Caco-2 (cell line): ENCODE data around the gene KCNG1. TPM values are rescaled to one million over a fixed set of nuclear protein-coding genes. Genes with fewer than 3 reads are reported as not detected.

Experiments
- BruUV-seq: library from RNA; stranded (reverse); fragments of 400-500 nt; replicated peaks from 2 replicates; lab custom pipeline; 2021; lab: Mats Ljungman, UMichigan
- CTCF ChIA-PET: fragments of 300-600 bp; sonication (Branson Sonifier 250); formaldehyde crosslinking; loops from one replicate; lab custom pipeline; 2022; ENCODE audit warnings: antibody characterized with exemption; lab: Charles Lee
- POLR2A ChIA-PET: fragments of 300-600 bp; sonication (Branson Sonifier 250); formaldehyde crosslinking; loops from one replicate; lab custom pipeline; 2022; ENCODE audit warnings: antibody characterized with exemption; lab: Charles Lee
- DNase-seq, 2 experiments: peaks; one replicate each; pipeline versions ENCODE4 v3.0.0 to v3.0.0-alpha.2; 2020 to 2022
- H3K27me3 ChIP-seq: replicated peaks from 2 replicates; pipeline ENCODE4 v1.6.0; 2011; ENCODE audit warnings: low read length; ENCODE audit not compliant: control insufficient read depth, insufficient read depth
- H3K36me3 ChIP-seq: 2 replicates; pipeline ENCODE4 v1.5.1; 2011; ENCODE audit warnings: low read length; ENCODE audit not compliant: control insufficient read depth, insufficient read depth
- H3K4me1 ChIP-seq: fragments of 250-450 bp; sonication (Bioruptor Pico); 2 replicates; pipeline ENCODE4 v1.5.1; 2020; ENCODE audit warnings: mild to moderate bottlenecking
- H3K4me3 ChIP-seq: 2 replicates; pipeline ENCODE4 v1.5.1; 2011; ENCODE audit warnings: low read depth, mild to moderate bottlenecking, control low read depth, low read length
- H3K9me3 ChIP-seq: fragments of 250-450 bp; sonication (Bioruptor Pico); 2 replicates; pipeline ENCODE4 v1.5.1; 2020; ENCODE audit warnings: mild to moderate bottlenecking, moderate library complexity
- H3K27ac Mint-ChIP-seq: one replicate; pipeline ENCODE4 v1.8.0; 2022; ENCODE audit warnings: mixed read lengths; ENCODE audit not compliant: unreplicated experiment
- H3K27me3 Mint-ChIP-seq: one replicate; pipeline ENCODE4 v1.8.0; 2022; ENCODE audit warnings: mixed read lengths; ENCODE audit not compliant: insufficient read depth, unreplicated experiment
- H3K36me3 Mint-ChIP-seq: one replicate; pipeline ENCODE4 v1.8.0; 2022; ENCODE audit warnings: mild to moderate bottlenecking, mixed read lengths; ENCODE audit not compliant: insufficient read depth, unreplicated experiment
- H3K4me1 Mint-ChIP-seq: one replicate; pipeline ENCODE4 v1.8.0; 2022; ENCODE audit warnings: low read depth, mixed read lengths; ENCODE audit not compliant: unreplicated experiment
- H3K4me3 Mint-ChIP-seq: one replicate; pipeline ENCODE4 v1.8.0; 2022; ENCODE audit warnings: mild to moderate bottlenecking, moderate library complexity, mixed read lengths; ENCODE audit not compliant: unreplicated experiment
- H3K9me3 Mint-ChIP-seq: one replicate; pipeline ENCODE4 v1.8.0; 2022; ENCODE audit warnings: mixed read lengths; ENCODE audit not compliant: unreplicated experiment
- intact Hi-C: fragments of 100-400 bp; cut with micrococcal nuclease; formaldehyde crosslinking; loops from one replicate; pipeline ENCODE4 v1.10.0; 2022; ENCODE audit not compliant: unreplicated experiment
- total RNA-seq: library from RNA; stranded (reverse); gene quantifications from 2 replicates; pipeline ENCODE4 v1.2.3, GENCODE V29; 2022
- TF ChIP-seq, protein P1 (sequence below), 2 experiments: fragments of 200-600 bp in 1 of 2; IDR thresholded peaks; 1 replicate in 1 of 2; 2 replicates in 1 of 2; pipeline versions ENCODE4 v1.5.1 to v1.8.0; 2011 to 2022; ENCODE audit warnings: antibody characterized with exemption in 1 of 2, control low read depth in 1 of 2, inconsistent platforms in 1 of 2, low read depth in 1 of 2, low read length in 1 of 2, mild to moderate bottlenecking in 1 of 2, moderate library complexity in 1 of 2; ENCODE audit not compliant: insufficient read depth in 1 of 2, severe bottlenecking in 1 of 2, unreplicated experiment in 1 of 2

The KCNG1 gene
- total RNA-seq, 1 experiment from 2014 or later, result 1.5 TPM

GRCh38 chr20:51043811-51044210 is 20.9 kb upstream of the KCNG1 start:
- no TSS peak for BruUV-seq
- Histone ChIP-seq H3K36me3 (no peaks in the 10 kb centered on the region), H3K9me3 (0 out of 2 replicates have a peak, but pooled peaks cover 3% of the 10 kb centered on the region), H3K4me1 (no peaks in the 10 kb centered on the region), H3K4me3 (no peak overlapping the region), H3K27me3 (peaks cover 4% of the 10 kb centered on the region; the same call in 1 of the 2 replicates)
- ChIA-PET CTCF (interaction anchor here (0.6 to 1.8 kb wide), 3 partner anchors 29 to 596 kb away, joined by 5 to 6 read pairs (median 5); no protein-coding TSS in a partner anchor), POLR2A (no interaction called here)
- Mint-ChIP-seq H3K27me3 (no peaks in the 10 kb centered on the region), H3K36me3 (no peaks in the 10 kb centered on the region), H3K9me3 (peaks cover 11% of the 10 kb centered on the region), H3K4me3 (no peak overlapping the region), H3K4me1 (no peaks in the 10 kb centered on the region), H3K27ac (no peak overlapping the region)
- intact Hi-C loops, result no loop called here
- no peak for DNase-seq
- TF ChIP-seq, protein P1, sequence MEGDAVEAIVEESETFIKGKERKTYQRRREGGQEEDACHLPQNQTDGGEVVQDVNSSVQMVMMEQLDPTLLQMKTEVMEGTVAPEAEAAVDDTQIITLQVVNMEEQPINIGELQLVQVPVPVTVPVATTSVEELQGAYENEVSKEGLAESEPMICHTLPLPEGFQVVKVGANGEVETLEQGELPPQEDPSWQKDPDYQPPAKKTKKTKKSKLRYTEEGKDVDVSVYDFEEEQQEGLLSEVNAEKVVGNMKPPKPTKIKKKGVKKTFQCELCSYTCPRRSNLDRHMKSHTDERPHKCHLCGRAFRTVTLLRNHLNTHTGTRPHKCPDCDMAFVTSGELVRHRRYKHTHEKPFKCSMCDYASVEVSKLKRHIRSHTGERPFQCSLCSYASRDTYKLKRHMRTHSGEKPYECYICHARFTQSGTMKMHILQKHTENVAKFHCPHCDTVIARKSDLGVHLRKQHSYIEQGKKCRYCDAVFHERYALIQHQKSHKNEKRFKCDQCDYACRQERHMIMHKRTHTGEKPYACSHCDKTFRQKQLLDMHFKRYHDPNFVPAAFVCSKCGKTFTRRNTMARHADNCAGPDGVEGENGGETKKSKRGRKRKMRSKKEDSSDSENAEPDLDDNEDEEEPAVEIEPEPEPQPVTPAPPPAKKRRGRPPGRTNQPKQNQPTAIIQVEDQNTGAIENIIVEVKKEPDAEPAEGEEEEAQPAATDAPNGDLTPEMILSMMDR (IDR thresholded peaks at IDR 0.05; ENCODE audit: insufficient read depth in 1 of 2, low read depth in 1 of 2, low read length in 1 of 2, severe bottlenecking in 1 of 2, unreplicated experiment in 1 of 2), result no peak

- intact Hi-C loops, result no loop called here
- H3K36me3 Mint-ChIP-seq, result no peaks in the 10 kb centered on the region
- ChIA-PET CTCF (interaction anchor here (0.6 to 1.8 kb wide), 11 partner anchors 8 to 283 kb away, joined by 3 to 7 read pairs (median 5); no protein-coding TSS in a partner anchor), POLR2A (no interaction called here)
- Histone ChIP-seq H3K9me3 (0 out of 2 replicates have a peak, but pooled peaks cover 3% of the 10 kb centered on the region), H3K36me3 (no peaks in the 10 kb centered on the region), H3K4me1 (no peaks in the 10 kb centered on the region), H3K4me3 (no peak overlapping the region), H3K27me3 (peaks cover 4% of the 10 kb centered on the region; the same call in 1 of the 2 replicates)
- H3K27me3 Mint-ChIP-seq, result no peaks in the 10 kb centered on the region
- peaks cover 11% of the 10 kb centered on the region for H3K9me3 Mint-ChIP-seq
- no TSS peak for BruUV-seq
- no peaks in the 10 kb centered on the region for H3K4me1 Mint-ChIP-seq
- TF ChIP-seq, protein P1 (IDR thresholded peaks at IDR 0.05; ENCODE audit: insufficient read depth in 1 of 2, low read depth in 1 of 2, low read length in 1 of 2, severe bottlenecking in 1 of 2, unreplicated experiment in 1 of 2), result peak; percentile 59 to 88
- no peak overlapping the region for H3K27ac Mint-ChIP-seq
- peak; percentile 68 to 70 for DNase-seq
- H3K4me3 Mint-ChIP-seq, result no peak overlapping the region
Measured at GRCh38 chr20:51042657-51043247, 19.8 kb upstream of the KCNG1 start.

DNA sequence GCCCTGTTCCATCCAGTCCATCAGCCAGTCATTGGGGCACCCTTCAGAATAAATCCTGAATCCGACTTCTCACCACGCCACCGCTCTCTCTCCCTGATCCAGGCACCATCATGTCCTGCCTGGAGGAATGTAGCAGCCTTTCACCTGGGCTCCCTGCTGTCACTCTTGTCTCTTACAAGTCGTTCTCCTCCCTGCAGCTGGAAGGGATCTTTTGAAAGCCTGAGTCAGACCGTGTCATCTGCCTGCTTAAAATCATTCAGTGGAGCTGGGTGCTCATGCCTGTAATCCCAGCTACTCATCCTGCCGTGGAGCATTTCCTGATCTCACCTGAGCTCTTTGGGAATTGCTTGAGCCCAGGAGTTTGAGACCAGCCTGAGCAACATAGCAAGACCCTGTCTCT is 19.2 kb upstream of the KCNG1 start:
- Histone ChIP-seq H3K36me3 (no peaks in the 10 kb centered on the region), H3K4me3 (no peak overlapping the region), H3K9me3 (0 out of 2 replicates have a peak, but pooled peaks cover 3% of the 10 kb centered on the region), H3K4me1 (no peaks in the 10 kb centered on the region), H3K27me3 (peaks cover 4% of the 10 kb centered on the region; the same call in 1 of the 2 replicates)
- DNase-seq, result peak in 1 of 2 experiments; percentile 39
- intact Hi-C loops, result no loop called here
- H3K36me3 Mint-ChIP-seq, result no peaks in the 10 kb centered on the region
- no peak overlapping the region for H3K4me3 Mint-ChIP-seq
- H3K4me1 Mint-ChIP-seq, result no peaks in the 10 kb centered on the region
- no TSS peak for BruUV-seq
- H3K27ac Mint-ChIP-seq, result no peak overlapping the region
- peaks cover 11% of the 10 kb centered on the region for H3K9me3 Mint-ChIP-seq
- CTCF ChIA-PET, result interaction anchor here (0.6 to 1.3 kb wide), 8 partner anchors 9 to 284 kb away, joined by 3 to 7 read pairs (median 4); no protein-coding TSS in a partner anchor
- POLR2A ChIA-PET, result no interaction called here
- TF ChIP-seq, protein P1 (IDR thresholded peaks at IDR 0.05; ENCODE audit: insufficient read depth in 1 of 2, low read depth in 1 of 2, low read length in 1 of 2, severe bottlenecking in 1 of 2, unreplicated experiment in 1 of 2), result no peak
- H3K27me3 Mint-ChIP-seq, result no peaks in the 10 kb centered on the region
